Measurements from ENCODE around the gene MYCBP. TPM values are rescaled to one million over a fixed set of nuclear protein-coding genes. Genes with fewer than 3 reads are reported as not detected.

Gene MYCBP
- total RNA-seq (2014; rRNA removed; shearing (Covaris generic)), result 21.5 and 25.2 TPM in 2 replicates
- total RNA-seq (2022), result 38.6 and 47.6 TPM in 2 replicates
- percentile 66 among the genes with signal in this experiment for Bru-seq, nascent RNA
- percentile 96 among the genes with signal in this experiment for BruChase-seq, experiment 1, labeled RNA remaining after a 6-hour chase
- percentile 89 among the genes with signal in this experiment for BruChase-seq, experiment 2, labeled RNA remaining after a 2-hour chase
- long read RNA-seq, transcript MYCBP-201 (5 exons, 2,818 nt), result major isoform, 70 of 79 reads
- long read RNA-seq, partial matches to known transcripts, result 0 of 79 reads
- long read RNA-seq, other reads (novel, unspliced or antisense), result 3 of 79 reads

- Histone ChIP-seq H3K4me3 (ENCODE audit: low read depth, low read length, poor library complexity, severe bottlenecking) (peak within 1 kb of the TSS; percentile 94), H3K9me2 (ENCODE audit: insufficient read depth, low read length) (no peaks in the 10 kb centered on the region), H2AFZ (ENCODE audit: low read length) (peak within 1 kb of the TSS; percentile 84), H3K4me2 (ENCODE audit: low read length) (peak within 1 kb of the TSS; percentile 92), H4K20me1 (ENCODE audit: insufficient read depth, low read length) (no peaks in the 10 kb centered on the region), H3K79me2 (ENCODE audit: insufficient read depth, low read depth, low read length) (peaks cover 9% of the 10 kb centered on the region), H3K9me3 (ENCODE audit: low read length) (no peaks in the 10 kb centered on the region), H3K27ac (ENCODE audit: low read depth, low read length, poor library complexity, severe bottlenecking) (peak within 1 kb of the TSS; percentile 29), H3K4me1 (ENCODE audit: insufficient read depth, low read length, poor library complexity, severe bottlenecking) (peaks cover 19% of the 10 kb centered on the region), H3K36me3 (ENCODE audit: insufficient read depth, low read length) (peaks cover 6% of the 10 kb centered on the region; the same call in 1 of the 2 replicates)
- BruUV-seq (replicated peaks), result TSS peak; percentile 60
- intact Hi-C loops (cut with micrococcal nuclease; ENCODE audit: unreplicated experiment), result loop anchor here (1.0 to 2.0 kb wide), 2 partner anchors 14 to 118 kb away; partner anchors contain the start of genes AKIRIN1 and RRAGC
- no peak for TF ChIP-seq EZH2phosphoT487 (IDR thresholded peaks at IDR 0.05; ENCODE audit: borderline replicate concordance, low read depth, low read length)
- TF ChIP-seq, protein P1, sequence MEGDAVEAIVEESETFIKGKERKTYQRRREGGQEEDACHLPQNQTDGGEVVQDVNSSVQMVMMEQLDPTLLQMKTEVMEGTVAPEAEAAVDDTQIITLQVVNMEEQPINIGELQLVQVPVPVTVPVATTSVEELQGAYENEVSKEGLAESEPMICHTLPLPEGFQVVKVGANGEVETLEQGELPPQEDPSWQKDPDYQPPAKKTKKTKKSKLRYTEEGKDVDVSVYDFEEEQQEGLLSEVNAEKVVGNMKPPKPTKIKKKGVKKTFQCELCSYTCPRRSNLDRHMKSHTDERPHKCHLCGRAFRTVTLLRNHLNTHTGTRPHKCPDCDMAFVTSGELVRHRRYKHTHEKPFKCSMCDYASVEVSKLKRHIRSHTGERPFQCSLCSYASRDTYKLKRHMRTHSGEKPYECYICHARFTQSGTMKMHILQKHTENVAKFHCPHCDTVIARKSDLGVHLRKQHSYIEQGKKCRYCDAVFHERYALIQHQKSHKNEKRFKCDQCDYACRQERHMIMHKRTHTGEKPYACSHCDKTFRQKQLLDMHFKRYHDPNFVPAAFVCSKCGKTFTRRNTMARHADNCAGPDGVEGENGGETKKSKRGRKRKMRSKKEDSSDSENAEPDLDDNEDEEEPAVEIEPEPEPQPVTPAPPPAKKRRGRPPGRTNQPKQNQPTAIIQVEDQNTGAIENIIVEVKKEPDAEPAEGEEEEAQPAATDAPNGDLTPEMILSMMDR (conservative IDR thresholded peaks at IDR 0.05; ENCODE audit: low read length), result no peak; the same call in 1 of the 2 replicates
- peak; percentile 97 for DNase-seq (ENCODE audit: low spot score)
- POLR2A ChIA-PET, result interaction anchor here (0.7 to 1.9 kb wide), 4 partner anchors 8 to 341 kb away, joined by 3 to 4 read pairs (median 4); partner anchors contain the start of gene GJA9
- CTCF ChIA-PET (ENCODE audit: unreplicated experiment), result no interaction called here
Measured at GRCh38 chr1:38873027-38873969, at the start of gene MYCBP. MYCBP (minus strand) TSS chr1:38873348; CDS start chr1:38873305, 43 bp downstream.

DNA sequence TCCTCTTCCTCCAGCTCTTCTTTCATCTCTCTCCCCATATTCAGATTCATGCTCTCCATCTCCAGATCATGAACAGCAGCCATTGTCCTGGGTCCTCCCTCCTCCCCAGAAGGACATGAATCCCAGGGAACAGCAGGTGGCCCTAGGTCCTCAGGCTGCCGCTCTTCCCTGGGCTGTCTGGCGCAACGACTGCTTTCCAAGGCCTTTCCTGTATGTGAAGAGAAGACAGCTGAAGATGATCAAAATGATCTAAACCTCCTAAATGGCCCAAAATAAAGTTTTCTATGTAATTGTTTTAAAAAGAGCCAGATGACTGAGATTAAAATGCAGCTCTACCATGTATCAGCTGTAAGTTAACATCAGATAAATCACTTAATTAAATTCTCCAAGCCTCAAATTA, 46.0 kb upstream of the MYCBP start:
- H4K20me1 ChIP-seq (ENCODE audit: insufficient read depth, low read length), result no peaks in the 10 kb centered on the region
- POLR2A ChIA-PET, result no interaction called here
- no peaks in the 10 kb centered on the region for H3K79me2 ChIP-seq (ENCODE audit: insufficient read depth, low read depth, low read length)
- no peaks in the 10 kb centered on the region for H3K9me2 ChIP-seq (ENCODE audit: insufficient read depth, low read length)
- intact Hi-C loops (cut with micrococcal nuclease; ENCODE audit: unreplicated experiment), result no loop called here
- CTCF ChIA-PET (ENCODE audit: unreplicated experiment), result no interaction called here
- H3K9me3 ChIP-seq (ENCODE audit: low read length), result no peaks in the 10 kb centered on the region
- no peak overlapping the region for H3K27ac ChIP-seq (ENCODE audit: low read depth, low read length, poor library complexity, severe bottlenecking)
- H3K4me1 ChIP-seq (ENCODE audit: insufficient read depth, low read length, poor library complexity, severe bottlenecking), result no peaks in the 10 kb centered on the region
- no peaks in the 10 kb centered on the region for H3K36me3 ChIP-seq (ENCODE audit: insufficient read depth, low read length)
- no peak overlapping the region for H3K4me2 ChIP-seq (ENCODE audit: low read length)
- H2AFZ ChIP-seq (ENCODE audit: low read length), result no peak overlapping the region
- no peak for TF ChIP-seq EZH2phosphoT487 (IDR thresholded peaks at IDR 0.05; ENCODE audit: borderline replicate concordance, low read depth, low read length)
- TF ChIP-seq, protein P1 (conservative IDR thresholded peaks at IDR 0.05; ENCODE audit: low read length), result no peak
- no peak overlapping the region for H3K4me3 ChIP-seq (ENCODE audit: low read depth, low read length, poor library complexity, severe bottlenecking)
- no peak for DNase-seq (ENCODE audit: low spot score)
- BruUV-seq (replicated peaks), result no TSS peak

All from OCI-LY7 (cell line).